Karpas-422 (cell line): ENCODE data around the gene OMP. TPM values are rescaled to one million over a fixed set of nuclear protein-coding genes. Genes with fewer than 3 reads are reported as not detected.

Experiments used
- DNase-seq: peaks from one replicate; pipeline ENCODE4 v3.0.0-alpha.2; 2015
- H2AFZ ChIP-seq: fragments of 200-600 bp; sonication (generic); 2 replicates; pipeline ENCODE4 v1.6.1; 2014; ENCODE audit warnings: antibody characterized with exemption, low read length, mixed read lengths
- H3K27ac ChIP-seq: fragments of 200-600 bp; sonication (generic); 2 replicates; pipeline ENCODE4 v1.5.1; 2014; ENCODE audit warnings: mild to moderate bottlenecking, low read length, moderate library complexity
- H3K27me3 ChIP-seq: fragments of 200-600 bp; sonication (generic); 2 replicates; pipeline ENCODE4 v1.6.1; 2014; ENCODE audit warnings: low read length, mixed read lengths
- H3K36me3 ChIP-seq: fragments of 200-600 bp; sonication (generic); 2 replicates; pipeline ENCODE4 v1.6.1; 2014; ENCODE audit warnings: low read length, mixed read lengths; ENCODE audit not compliant: insufficient read depth
- H3K4me1 ChIP-seq: fragments of 200-600 bp; sonication (generic); 2 replicates; pipeline ENCODE4 v1.6.1; 2014; ENCODE audit warnings: mild to moderate bottlenecking, low read length, mixed read lengths
- H3K4me2 ChIP-seq: fragments of 200-600 bp; sonication (generic); 2 replicates; pipeline ENCODE4 v1.6.1; 2014; ENCODE audit warnings: low read length, low read depth, mild to moderate bottlenecking; ENCODE audit not compliant: poor library complexity, severe bottlenecking
- H3K4me3 ChIP-seq: fragments of 200-600 bp; sonication (generic); 2 replicates; pipeline ENCODE4 v1.5.1; 2014; ENCODE audit warnings: mild to moderate bottlenecking, antibody characterized with exemption, low read length, mixed read lengths
- H3K79me2 ChIP-seq: fragments of 200-600 bp; sonication (generic); 2 replicates; pipeline ENCODE4 v1.6.1; 2014; ENCODE audit warnings: mild to moderate bottlenecking, low read length, mixed read lengths
- H3K9ac ChIP-seq: fragments of 200-600 bp; sonication (generic); 2 replicates; pipeline ENCODE4 v1.6.0; 2014; ENCODE audit warnings: low read length
- H3K9me2 ChIP-seq: fragments of 200-600 bp; sonication (generic), shearing (Covaris generic); replicated peaks from 2 replicates; pipeline ENCODE4 v1.6.0; 2014; ENCODE audit warnings: mild to moderate bottlenecking, low read length, moderate library complexity; ENCODE audit not compliant: insufficient read depth
- H3K9me3 ChIP-seq: fragments of 300-700, 200-600 bp; sonication (generic); 2 replicates; pipeline ENCODE4 v1.6.1; 2014; ENCODE audit warnings: low read length, mixed read lengths
- H4K20me1 ChIP-seq: fragments of 200-600 bp; sonication (generic); 2 replicates; pipeline ENCODE4 v1.6.1; 2014; ENCODE audit warnings: mild to moderate bottlenecking, antibody characterized with exemption, low read length, low read depth; ENCODE audit not compliant: insufficient read depth
- total RNA-seq: library from RNA; depleted of rRNA; stranded (reverse); fragments of >200 nt; shearing (Covaris generic); gene quantifications from 2 replicates; pipeline ENCODE4 v1.2.3, GENCODE V29; 2014; ENCODE audit warnings: low replicate concordance

OMP gene
- total RNA-seq, 1 experiment from 2014 or later = not detected

DNA sequence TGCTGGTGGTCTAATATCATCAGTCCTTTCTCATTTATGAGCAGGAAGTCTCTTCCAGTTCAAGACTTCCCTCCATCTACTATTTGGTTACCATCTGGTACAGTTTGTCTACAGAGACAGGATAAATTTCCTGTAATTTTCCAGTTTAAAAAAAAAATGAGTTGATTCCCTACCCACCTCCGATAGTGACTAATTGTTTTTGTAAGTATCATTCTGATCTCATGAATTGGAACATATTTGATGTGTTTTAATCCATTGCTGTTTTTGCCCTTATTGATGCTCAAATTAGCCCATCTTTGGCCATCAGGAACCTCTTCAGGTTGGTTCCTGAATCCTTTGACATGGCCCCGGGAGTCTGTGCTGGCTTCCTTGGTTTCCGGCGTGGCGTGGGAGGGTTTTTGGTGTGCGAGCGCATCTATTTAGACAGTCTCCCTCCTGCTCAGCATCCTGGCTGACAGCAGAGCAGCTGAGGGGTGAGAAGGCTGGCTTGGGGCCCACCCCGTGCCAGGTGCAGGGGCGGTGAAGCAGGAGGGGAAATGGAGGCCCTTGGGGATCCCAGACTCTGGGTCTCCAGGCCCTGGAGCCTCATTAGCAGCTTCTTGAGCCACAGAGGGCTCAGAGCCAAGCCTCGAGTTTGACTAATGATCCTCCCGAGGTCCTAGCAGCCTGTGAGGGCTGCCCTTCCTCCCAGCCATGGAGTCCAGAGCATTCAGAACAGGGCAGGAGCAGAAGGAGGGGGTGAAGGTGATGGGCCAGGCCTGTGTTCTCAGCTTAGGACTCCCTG lies 6.8 kb downstream of the OMP start:
- Histone ChIP-seq H3K27me3 (no peaks in the 10 kb centered on the region; the same call in 1 of the 2 replicates), H3K4me3 (peak overlapping the region; percentile 39), H4K20me1 (no peaks in the 10 kb centered on the region; the same call in 1 of the 2 replicates), H3K9me3 (no peaks in the 10 kb centered on the region), H3K9ac (no peak overlapping the region), H3K4me2 (peak overlapping the region; percentile 65), H3K36me3 (no peaks in the 10 kb centered on the region), H3K9me2 (no peaks in the 10 kb centered on the region), H3K4me1 (peaks cover 52% of the 10 kb centered on the region), H3K27ac (peak overlapping the region; percentile 47), H2AFZ (no peak overlapping the region), H3K79me2 (no peaks in the 10 kb centered on the region)
- peak; percentile 95 for DNase-seq

- Histone ChIP-seq H3K79me2 (no peaks in the 10 kb centered on the region), H4K20me1 (no peaks in the 10 kb centered on the region; the same call in 1 of the 2 replicates), H3K4me3 (no peak overlapping the region), H2AFZ (no peak overlapping the region), H3K9me2 (no peaks in the 10 kb centered on the region), H3K9me3 (no peaks in the 10 kb centered on the region), H3K27ac (no peak overlapping the region), H3K4me1 (peaks cover 52% of the 10 kb centered on the region), H3K4me2 (no peak overlapping the region), H3K36me3 (no peaks in the 10 kb centered on the region), H3K9ac (no peak overlapping the region), H3K27me3 (no peaks in the 10 kb centered on the region; the same call in 1 of the 2 replicates)
- no peak for DNase-seq
These were observed 8.2 kb downstream of the OMP start for GRCh38 chr11:77110836-77111235.

GRCh38 chr11:77111277-77111676 lies 8.6 kb downstream of the OMP start:
- no peak overlapping the region for H2AFZ ChIP-seq
- peaks cover 51% of the 10 kb centered on the region for H3K4me1 ChIP-seq
- no peak overlapping the region for H3K4me3 ChIP-seq
- H3K27me3 ChIP-seq = no peaks in the 10 kb centered on the region; the same call in 1 of the 2 replicates
- no peaks in the 10 kb centered on the region; the same call in 1 of the 2 replicates for H4K20me1 ChIP-seq
- DNase-seq = no peak
- H3K36me3 ChIP-seq = no peaks in the 10 kb centered on the region
- no peaks in the 10 kb centered on the region for H3K9me2 ChIP-seq
- no peak overlapping the region for H3K4me2 ChIP-seq
- no peak overlapping the region for H3K27ac ChIP-seq
- H3K9me3 ChIP-seq = no peaks in the 10 kb centered on the region
- H3K9ac ChIP-seq = no peak overlapping the region
- no peaks in the 10 kb centered on the region for H3K79me2 ChIP-seq

DNA sequence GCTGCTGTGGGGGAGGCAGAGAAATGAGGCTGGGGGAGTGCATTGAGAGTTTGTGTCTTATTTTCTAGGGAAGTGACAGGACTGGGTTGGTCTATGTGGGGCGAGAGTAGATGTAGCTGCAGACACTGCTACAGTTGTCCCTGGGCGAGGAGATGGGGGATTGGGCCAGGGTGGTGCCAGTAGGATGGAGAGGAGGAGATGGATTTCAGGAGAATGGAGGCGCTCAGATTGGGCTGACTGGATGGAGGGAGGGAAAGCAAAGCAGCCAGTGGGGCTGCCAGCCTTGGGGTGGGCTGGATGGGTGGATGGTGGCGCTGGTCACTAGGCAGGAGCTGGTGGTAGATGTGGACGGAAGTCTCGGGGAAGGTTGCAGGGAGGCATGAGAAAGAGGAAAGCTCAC lies 9.3 kb downstream of the OMP start:
- no peaks in the 10 kb centered on the region; the same call in 1 of the 2 replicates for H4K20me1 ChIP-seq
- H3K4me3 ChIP-seq = no peak overlapping the region
- no peaks in the 10 kb centered on the region; the same call in 1 of the 2 replicates for H3K27me3 ChIP-seq
- peaks cover 45% of the 10 kb centered on the region for H3K4me1 ChIP-seq
- no peak overlapping the region for H3K9ac ChIP-seq
- H3K79me2 ChIP-seq = no peaks in the 10 kb centered on the region
- H2AFZ ChIP-seq = no peak overlapping the region
- DNase-seq = no peak
- H3K9me2 ChIP-seq = no peaks in the 10 kb centered on the region
- H3K4me2 ChIP-seq = no peak overlapping the region
- no peaks in the 10 kb centered on the region for H3K9me3 ChIP-seq
- H3K36me3 ChIP-seq = no peaks in the 10 kb centered on the region
- no peak overlapping the region for H3K27ac ChIP-seq

DNA sequence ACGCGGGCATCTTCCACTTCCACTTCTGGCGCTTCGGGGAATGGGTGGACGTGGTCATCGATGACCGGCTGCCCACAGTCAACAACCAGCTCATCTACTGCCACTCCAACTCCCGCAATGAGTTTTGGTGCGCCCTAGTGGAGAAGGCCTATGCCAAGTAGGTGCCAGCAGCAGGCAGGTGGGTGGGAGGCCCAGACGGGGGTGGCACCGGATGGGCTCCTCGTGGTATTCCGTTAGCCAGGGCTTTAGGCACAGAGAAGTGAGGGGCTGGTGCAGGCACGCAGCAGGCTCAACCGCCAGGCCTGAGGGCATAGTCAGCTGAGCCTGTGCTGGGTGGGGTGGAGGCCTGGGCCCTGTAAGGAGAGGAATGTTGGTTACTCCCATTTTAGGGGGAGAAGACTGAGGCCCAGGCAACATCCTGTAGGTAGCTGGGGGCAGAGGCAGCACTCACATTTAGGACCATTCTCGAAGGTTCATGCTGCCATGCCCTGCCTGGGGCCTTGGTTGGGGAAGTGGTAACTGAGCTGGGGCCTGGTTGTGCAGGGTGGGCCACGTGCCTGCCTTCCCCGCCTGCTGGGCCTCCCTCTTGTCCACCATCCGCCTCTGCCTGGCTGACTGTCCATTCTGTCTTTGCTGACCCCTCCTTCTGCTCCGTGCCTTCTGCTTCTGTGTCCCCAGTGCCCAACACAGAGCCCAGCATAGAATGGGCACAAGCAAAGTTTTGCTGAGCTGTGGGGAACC lies 10.2 kb downstream of the OMP start:
- H2AFZ ChIP-seq = no peak overlapping the region
- H3K36me3 ChIP-seq = no peaks in the 10 kb centered on the region
- no peaks in the 10 kb centered on the region for H3K9me2 ChIP-seq
- no peak overlapping the region for H3K9ac ChIP-seq
- H4K20me1 ChIP-seq = no peaks in the 10 kb centered on the region; the same call in 1 of the 2 replicates
- H3K4me3 ChIP-seq = no peak overlapping the region
- H3K4me2 ChIP-seq = no peak overlapping the region
- no peak overlapping the region for H3K27ac ChIP-seq
- H3K79me2 ChIP-seq = no peaks in the 10 kb centered on the region
- no peaks in the 10 kb centered on the region; the same call in 1 of the 2 replicates for H3K27me3 ChIP-seq
- H3K9me3 ChIP-seq = no peaks in the 10 kb centered on the region
- H3K4me1 ChIP-seq = peaks cover 37% of the 10 kb centered on the region
- no peak for DNase-seq

- no peaks in the 10 kb centered on the region for H3K36me3 ChIP-seq
- H3K4me3 ChIP-seq = no peak overlapping the region
- H4K20me1 ChIP-seq = no peaks in the 10 kb centered on the region; the same call in 1 of the 2 replicates
- H3K79me2 ChIP-seq = no peaks in the 10 kb centered on the region
- no peak overlapping the region for H3K9ac ChIP-seq
- no peak overlapping the region for H3K4me2 ChIP-seq
- no peaks in the 10 kb centered on the region; the same call in 1 of the 2 replicates for H3K27me3 ChIP-seq
- no peaks in the 10 kb centered on the region for H3K9me3 ChIP-seq
- peaks cover 29% of the 10 kb centered on the region for H3K4me1 ChIP-seq
- peak; percentile 70 for DNase-seq
- no peak overlapping the region for H3K27ac ChIP-seq
- H2AFZ ChIP-seq = no peak overlapping the region
- H3K9me2 ChIP-seq = no peaks in the 10 kb centered on the region
These were observed 10.9 kb downstream of the OMP start for GRCh38 chr11:77113382-77114088.

DNA sequence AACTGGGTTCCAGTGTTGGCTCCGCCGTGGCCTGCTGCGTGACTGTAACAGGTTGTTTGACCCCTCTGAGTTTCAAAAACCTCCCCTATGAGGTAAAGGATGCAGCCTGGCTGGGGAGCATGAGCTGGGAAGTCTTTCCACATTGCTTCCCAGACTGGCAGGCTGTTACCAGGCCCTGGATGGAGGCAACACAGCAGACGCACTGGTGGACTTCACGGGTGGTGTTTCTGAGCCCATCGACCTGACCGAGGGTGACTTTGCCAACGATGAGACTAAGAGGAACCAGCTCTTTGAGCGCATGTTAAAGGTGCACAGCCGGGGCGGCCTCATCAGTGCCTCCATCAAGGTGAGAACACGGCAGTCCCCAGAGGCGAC lies 11.4 kb downstream of the OMP start:
- no peak overlapping the region for H3K9ac ChIP-seq

More for the DNA sequence above, 11.4 kb downstream of the OMP start:
- Histone ChIP-seq H3K4me2 (no peak overlapping the region), H4K20me1 (no peaks in the 10 kb centered on the region; the same call in 1 of the 2 replicates), H3K27ac (no peak overlapping the region), H3K4me3 (no peak overlapping the region), H3K79me2 (no peaks in the 10 kb centered on the region), H3K9me3 (no peaks in the 10 kb centered on the region), H3K36me3 (no peaks in the 10 kb centered on the region), H2AFZ (no peak overlapping the region), H3K4me1 (peaks cover 24% of the 10 kb centered on the region), H3K9me2 (no peaks in the 10 kb centered on the region), H3K27me3 (no peaks in the 10 kb centered on the region; the same call in 1 of the 2 replicates)
- DNase-seq = no peak
